GM12878 (cell line): ENCODE data around the gene ANKRD24.

Experiments used
- BHLHE40 ChIP-seq, 2 experiments: fragments of 450-650 bp in 1 of 2; IDR thresholded peaks; 2 replicates each; pipeline ENCODE4 v1.6.1; 2011 to 2017; ENCODE audit warnings: low read depth in 2 of 2, borderline replicate concordance in 1 of 2, improper control_type of control experiment in 1 of 2, low read length in 1 of 2, mild to moderate bottlenecking in 1 of 2
- CBX5 ChIP-seq: sonication (generic); IDR thresholded peaks from 2 replicates; pipeline ENCODE4 v1.6.1; 2016; ENCODE audit warnings: low read depth, moderate library complexity, mild to moderate bottlenecking, inconsistent platforms
- JUND ChIP-seq: IDR thresholded peaks from 2 replicates; pipeline ENCODE4 v1.6.1; 2012; ENCODE audit warnings: low read depth, mild to moderate bottlenecking, low read length, improper control_type of control experiment, moderate library complexity
- TCF7 ChIP-seq: IDR thresholded peaks from 2 replicates; pipeline ENCODE4 v1.6.1; 2014; ENCODE audit warnings: antibody characterized with exemption, borderline replicate concordance
- YBX1 ChIP-seq: fragments of 450-650 bp; IDR thresholded peaks from 2 replicates; pipeline ENCODE4 v1.6.1; 2016; ENCODE audit warnings: antibody characterized with exemption
- TF ChIP-seq, protein P1 (sequence below), 3 experiments: IDR thresholded peaks in 2 of 3; conservative IDR thresholded peaks in 1 of 3; 2 replicates each; pipeline ENCODE4 v1.5.1; 2011; ENCODE audit warnings: low read depth in 3 of 3, low read length in 3 of 3, mild to moderate bottlenecking in 3 of 3, control low read depth in 2 of 3, moderate library complexity in 2 of 3, inconsistent platforms in 1 of 3, mixed read lengths in 1 of 3; ENCODE audit not compliant: control insufficient read depth in 2 of 3, insufficient read depth in 1 of 3; ENCODE audit errors: extremely low read depth in 1 of 3
- TF ChIP-seq, protein P2 (sequence below): IDR thresholded peaks from 2 replicates; pipeline ENCODE4 v1.6.1; 2011; ENCODE audit warnings: low read depth, low read length, improper control_type of control experiment, borderline replicate concordance

DNA sequence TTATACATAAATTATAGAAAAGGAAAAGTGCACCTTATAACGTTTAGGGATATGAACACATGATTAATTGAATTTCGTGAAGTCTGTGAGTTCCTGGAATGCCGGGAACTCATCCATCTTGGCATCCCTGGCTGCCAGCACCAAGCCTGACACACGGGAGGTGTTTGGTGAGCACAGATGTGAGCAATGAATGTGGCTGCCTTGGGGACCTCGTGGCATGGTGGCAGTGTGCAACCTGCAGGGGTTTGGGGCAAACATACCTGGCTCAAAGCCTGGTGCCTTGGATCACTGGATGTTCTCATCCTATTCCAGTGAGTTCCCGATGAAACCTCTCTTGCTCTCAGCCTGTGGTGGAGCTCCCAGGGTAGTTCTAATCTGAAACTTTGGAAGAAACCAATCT is 48.1 kb upstream of the ANKRD24 start:
- TF ChIP-seq CBX5 = no peak
- TF ChIP-seq, protein P1, sequence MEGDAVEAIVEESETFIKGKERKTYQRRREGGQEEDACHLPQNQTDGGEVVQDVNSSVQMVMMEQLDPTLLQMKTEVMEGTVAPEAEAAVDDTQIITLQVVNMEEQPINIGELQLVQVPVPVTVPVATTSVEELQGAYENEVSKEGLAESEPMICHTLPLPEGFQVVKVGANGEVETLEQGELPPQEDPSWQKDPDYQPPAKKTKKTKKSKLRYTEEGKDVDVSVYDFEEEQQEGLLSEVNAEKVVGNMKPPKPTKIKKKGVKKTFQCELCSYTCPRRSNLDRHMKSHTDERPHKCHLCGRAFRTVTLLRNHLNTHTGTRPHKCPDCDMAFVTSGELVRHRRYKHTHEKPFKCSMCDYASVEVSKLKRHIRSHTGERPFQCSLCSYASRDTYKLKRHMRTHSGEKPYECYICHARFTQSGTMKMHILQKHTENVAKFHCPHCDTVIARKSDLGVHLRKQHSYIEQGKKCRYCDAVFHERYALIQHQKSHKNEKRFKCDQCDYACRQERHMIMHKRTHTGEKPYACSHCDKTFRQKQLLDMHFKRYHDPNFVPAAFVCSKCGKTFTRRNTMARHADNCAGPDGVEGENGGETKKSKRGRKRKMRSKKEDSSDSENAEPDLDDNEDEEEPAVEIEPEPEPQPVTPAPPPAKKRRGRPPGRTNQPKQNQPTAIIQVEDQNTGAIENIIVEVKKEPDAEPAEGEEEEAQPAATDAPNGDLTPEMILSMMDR (IDR thresholded peaks at IDR 0.05 in 2 of 3, conservative IDR thresholded peaks at IDR 0.05 in 1 of 3; ENCODE audit: control insufficient read depth in 2 of 3, extremely low read depth in 1 of 3, insufficient read depth in 1 of 3, low read depth in 3 of 3, low read length in 3 of 3) = no peak
- TF ChIP-seq BHLHE40 (IDR thresholded peaks at IDR 0.05; ENCODE audit: borderline replicate concordance in 1 of 2, low read depth in 2 of 2, low read length in 1 of 2) = no peak
- TF ChIP-seq TCF7 = no peak
- no peak for TF ChIP-seq JUND
- TF ChIP-seq, protein P2, sequence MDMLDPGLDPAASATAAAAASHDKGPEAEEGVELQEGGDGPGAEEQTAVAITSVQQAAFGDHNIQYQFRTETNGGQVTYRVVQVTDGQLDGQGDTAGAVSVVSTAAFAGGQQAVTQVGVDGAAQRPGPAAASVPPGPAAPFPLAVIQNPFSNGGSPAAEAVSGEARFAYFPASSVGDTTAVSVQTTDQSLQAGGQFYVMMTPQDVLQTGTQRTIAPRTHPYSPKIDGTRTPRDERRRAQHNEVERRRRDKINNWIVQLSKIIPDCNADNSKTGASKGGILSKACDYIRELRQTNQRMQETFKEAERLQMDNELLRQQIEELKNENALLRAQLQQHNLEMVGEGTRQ = no peak
- TF ChIP-seq YBX1 = no peak
